Liver (tissue), 1 donor: ENCODE data around the gene UBE2F.

ENCODE experiments used
- MAX ChIP-seq: IDR thresholded peaks from 2 replicates; pipeline ENCODE4 v1.6.1; 2016; ENCODE audit warnings: antibody characterized with exemption
- REST ChIP-seq: IDR thresholded peaks from 2 replicates; pipeline ENCODE4 v1.6.1; 2016; ENCODE audit warnings: antibody characterized with exemption, mild to moderate bottlenecking

- no peak for TF ChIP-seq REST
- no peak for TF ChIP-seq MAX
Measured at GRCh38 chr2:238021327-238021726, 54.5 kb downstream of the UBE2F start.
